A172 (cell line): ENCODE data around the gene RPLP2. TPM values are rescaled to one million over a fixed set of nuclear protein-coding genes. Genes with fewer than 3 reads are reported as not detected.

Experiments
- DNase-seq: peaks from one replicate; pipeline ENCODE4 v3.0.0-alpha.2; 2015; ENCODE audit warnings: low spot score
- total RNA-seq: library from RNA; depleted of rRNA; stranded (reverse); fragments of >200 nt; shearing (Covaris generic); gene quantifications from 2 replicates; pipeline ENCODE4 v1.2.3, GENCODE V29; 2014; rRNA removed

RPLP2 gene
- 399 and 585 TPM in 2 replicates for total RNA-seq

DNA sequence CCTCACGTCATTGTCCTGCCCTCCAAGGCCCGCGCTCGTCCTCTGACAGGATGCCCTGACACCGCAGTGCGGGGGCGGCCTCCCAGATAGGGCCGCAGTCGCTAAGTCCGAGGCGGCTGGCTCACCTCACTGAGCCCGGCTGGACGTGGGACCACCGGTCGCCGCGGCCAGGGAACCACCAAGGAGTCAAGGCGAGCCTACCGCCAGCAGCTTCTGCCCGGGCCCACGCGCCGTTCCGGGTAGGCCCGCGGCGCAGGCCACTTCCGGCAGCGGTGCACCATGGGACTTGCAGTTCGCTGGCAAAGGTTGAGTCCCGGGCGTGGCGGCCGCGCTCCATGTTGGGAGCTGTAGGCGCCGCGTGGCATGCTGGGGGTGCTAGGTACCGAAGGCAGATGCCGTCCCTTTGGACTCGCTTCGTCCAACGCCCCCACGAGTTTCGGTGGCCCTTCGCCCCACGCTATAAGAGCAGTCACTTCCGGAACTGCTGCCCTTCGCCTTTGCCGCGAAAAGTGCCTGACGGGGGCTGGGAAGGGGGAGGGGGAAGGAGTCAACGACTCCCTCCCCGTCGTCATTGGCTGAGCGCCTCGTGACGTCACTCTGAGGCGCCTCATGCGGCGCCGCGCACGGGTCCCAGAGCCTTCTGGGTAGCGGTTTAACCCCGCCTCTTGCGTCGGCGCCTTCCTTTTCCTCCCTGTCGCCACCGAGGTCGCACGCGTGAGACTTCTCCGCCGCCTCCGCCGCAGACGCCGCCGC, at the start of gene RPLP2:
Gene RPLP2, plus strand, starts transcription at position 681 of the 753 bp plus-strand sequence. CDS start 268 bp downstream, outside the sequence.
- DNase-seq: peak; percentile 96

DNA sequence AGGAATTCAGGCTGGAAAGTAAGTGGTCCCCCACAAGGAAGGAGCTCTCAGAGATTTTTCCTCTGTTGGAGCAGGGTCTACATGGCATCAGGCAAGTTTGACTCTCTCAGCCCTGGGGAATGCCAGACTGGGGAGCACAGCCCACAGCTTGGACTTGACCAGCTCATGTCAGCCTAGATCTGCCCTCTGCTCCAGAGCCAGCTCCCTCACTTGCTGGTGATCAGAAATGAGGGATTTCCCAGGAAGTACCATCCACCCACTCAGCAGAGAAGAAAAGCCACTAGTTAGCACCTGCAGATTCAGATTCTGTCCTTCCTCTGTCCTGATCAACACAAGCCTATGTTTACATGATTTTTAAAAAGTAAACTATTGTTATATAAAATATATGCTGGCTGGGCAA, 49.5 kb upstream of the RPLP2 start:
- no peak for DNase-seq

- DNase-seq: no peak
Observed at GRCh38 chr11:761526-762108, 48.1 kb upstream of the RPLP2 start.

DNA sequence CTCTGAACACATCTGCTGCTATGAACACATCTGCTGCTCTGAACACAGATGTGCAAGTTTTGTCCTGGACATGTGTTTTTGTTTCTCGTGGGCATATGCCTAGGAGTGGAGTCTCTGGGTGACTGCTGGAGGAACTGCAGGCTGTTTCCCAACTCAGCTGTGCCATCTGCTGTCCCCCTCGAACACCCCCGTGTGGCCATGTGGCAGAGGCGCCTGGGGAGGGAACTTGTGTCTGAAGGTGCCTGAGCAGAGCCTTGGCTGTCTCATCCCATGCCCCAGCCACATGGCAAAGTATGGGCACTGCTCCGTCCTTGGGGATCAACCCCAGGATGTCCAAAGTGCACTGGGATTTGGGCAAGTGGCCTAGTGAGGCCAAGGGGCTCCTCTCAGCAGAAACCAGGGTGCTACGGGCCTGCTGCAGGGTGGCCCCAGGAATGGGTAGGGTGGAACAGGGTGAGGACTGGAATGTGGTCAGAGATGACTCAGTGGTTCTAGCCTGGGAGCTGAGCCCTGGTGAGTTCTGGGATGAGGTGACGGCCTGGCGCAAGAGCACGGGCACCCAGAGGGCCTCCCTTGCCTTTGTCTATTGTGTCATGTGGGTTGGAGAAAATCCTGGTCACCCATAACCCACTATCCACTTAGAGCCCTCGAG, 47.2 kb upstream of the RPLP2 start:
- DNase-seq: peak; percentile 95

DNA sequence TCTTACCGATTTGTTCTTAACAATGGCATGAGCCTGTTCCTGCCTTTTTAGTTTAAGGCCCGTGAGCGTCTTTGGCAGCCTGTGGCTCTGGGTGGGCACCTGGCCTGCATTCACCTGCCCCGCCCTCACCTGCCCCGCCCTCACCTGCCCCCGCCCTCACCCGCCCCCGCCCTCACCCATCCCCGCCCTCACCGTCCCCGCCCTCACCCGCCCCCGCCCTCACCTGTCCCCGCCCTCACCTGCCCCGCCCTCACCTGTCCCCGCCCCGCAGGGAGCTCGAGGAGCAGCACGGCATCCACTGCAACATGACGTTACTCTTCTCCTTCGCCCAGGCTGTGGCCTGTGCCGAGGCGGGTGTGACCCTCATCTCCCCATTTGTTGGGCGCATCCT, 46.7 kb upstream of the RPLP2 start:
- DNase-seq: no peak

- DNase-seq: no peak
Observed at GRCh38 chr11:763549-764321, 46.0 kb upstream of the RPLP2 start.

- no peak for DNase-seq
Observed at GRCh38 chr11:764322-765024, 45.3 kb upstream of the RPLP2 start.

GRCh38 chr11:765025-765801, 44.6 kb upstream of the RPLP2 start:
- DNase-seq: peak; percentile 57

- DNase-seq: no peak
Observed at GRCh38 chr11:765802-766091, 44.0 kb upstream of the RPLP2 start.

DNA sequence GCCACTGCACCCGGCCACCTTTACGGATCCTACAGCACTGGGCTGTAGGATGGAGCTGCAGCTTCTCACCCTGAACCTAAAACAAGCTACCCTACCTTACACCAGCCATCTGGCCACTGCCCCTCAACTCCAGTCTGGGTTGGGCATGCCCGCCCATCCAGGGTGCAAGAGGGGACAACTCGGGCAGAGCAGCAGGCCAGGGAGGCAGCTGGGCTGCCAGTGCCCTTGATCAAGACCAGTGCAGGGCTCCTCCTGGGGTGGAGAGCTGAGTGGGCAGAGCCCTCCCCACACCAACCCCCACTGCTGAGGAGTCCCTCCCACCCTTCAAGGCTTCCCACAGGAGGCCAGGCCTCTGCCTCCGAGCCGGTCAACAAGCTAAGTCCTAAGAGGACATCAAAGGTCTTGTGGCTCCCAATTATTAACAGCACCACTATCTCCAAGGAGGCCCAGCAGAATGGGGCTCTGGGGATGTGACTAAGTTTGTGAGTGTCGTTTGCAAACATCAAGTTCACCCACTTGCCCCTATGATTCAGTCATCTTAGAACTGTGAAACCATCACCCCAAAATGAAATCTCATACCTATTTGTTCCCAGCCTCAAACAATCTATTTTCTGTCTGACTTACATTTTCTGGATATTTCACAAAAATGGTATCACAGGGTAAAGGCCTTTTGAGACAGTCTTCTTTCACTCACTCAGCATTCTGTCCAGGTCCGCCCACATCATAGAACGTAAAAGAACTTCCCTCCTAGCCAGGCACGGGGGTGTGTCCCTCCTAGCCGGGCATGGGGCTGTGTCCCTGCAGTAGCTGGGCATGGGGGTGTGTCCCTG, 43.4 kb upstream of the RPLP2 start:
- no peak for DNase-seq

GRCh38 chr11:766936-767210, 42.9 kb upstream of the RPLP2 start:
- no peak for DNase-seq

DNA sequence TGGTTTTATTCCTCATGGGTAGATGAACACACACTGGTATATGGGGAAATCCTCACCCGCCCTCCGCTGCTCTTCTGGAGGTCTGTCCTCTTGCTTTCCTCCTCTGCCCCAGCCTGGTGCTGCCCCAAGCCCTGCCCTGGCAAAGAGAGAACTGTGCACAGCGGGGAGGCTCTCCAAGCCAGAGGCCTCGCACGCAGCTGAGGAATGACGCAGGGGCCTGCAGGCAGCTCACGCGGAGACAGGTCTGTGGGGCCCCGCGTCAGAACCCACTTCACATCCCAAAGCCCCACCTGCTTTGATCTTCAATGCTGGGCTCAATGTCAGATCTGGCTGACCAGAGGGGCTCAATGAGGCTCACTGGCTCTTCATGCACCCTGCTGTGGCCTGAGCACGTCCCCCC, 42.5 kb upstream of the RPLP2 start:
- DNase-seq: no peak

GRCh38 chr11:769887-770641, 39.7 kb upstream of the RPLP2 start:
- DNase-seq: no peak

GRCh38 chr11:770642-771616, 38.8 kb upstream of the RPLP2 start:
- DNase-seq: no peak

GRCh38 chr11:771617-772204, 38.1 kb upstream of the RPLP2 start:
- no peak for DNase-seq

- no peak for DNase-seq
Observed at GRCh38 chr11:772429-773390, 37.1 kb upstream of the RPLP2 start.

DNA sequence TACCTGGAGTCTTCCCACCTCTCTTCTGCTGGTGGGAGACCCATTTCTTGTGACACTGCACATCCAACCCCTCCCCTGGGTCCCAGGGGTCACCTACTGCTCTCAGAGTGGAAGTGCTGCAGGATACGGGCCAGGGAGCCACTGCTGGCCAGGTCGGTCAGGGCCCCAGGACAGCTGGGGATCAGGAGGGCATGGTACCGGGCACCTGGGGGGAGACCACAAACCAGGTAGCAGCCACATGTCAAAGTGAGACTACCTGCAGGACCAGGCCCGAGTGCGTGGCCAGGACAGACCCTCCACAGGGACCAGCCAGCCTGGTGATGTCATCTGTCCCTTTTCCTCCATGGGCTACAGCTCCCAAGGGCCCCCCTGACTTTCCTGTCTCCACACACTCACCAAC, 36.3 kb upstream of the RPLP2 start:
- DNase-seq: no peak
